ENCODE data around the gene TXN.
"Not testable (repeated sequence)": the region's sequence is repeated elsewhere in the genome, so short reads cannot be mapped to it uniquely, and the experiment has no call there.

TXN gene

DNA sequence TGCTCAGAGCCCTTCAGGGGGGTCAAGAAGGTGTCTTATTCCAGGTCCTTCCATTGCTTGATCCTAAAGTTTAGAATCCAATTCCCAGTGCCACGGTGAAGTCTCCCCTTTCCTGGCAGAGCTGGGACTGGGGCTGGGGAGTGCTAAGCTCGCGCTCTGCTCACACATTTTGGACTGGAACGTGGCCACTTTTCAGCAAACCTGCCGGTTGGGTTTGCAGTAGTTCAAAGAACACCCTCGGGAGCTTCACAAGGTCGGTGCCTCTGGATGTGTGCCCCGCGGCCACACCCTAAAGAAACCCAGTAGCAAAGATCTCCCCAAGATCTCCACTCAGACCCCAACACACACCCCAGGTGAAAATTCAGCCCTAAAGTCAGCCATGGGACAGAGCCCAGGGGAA, 48.3 kb downstream of the TXN start, which contains the start of gene C9orf152:
TSS of gene C9orf152 (minus strand) at position 129 of the 400 bp plus-strand sequence. CDS start 580 bp downstream, outside the sequence.
- no peak for DNase-seq (ENCODE audit: low read depth)

DNA sequence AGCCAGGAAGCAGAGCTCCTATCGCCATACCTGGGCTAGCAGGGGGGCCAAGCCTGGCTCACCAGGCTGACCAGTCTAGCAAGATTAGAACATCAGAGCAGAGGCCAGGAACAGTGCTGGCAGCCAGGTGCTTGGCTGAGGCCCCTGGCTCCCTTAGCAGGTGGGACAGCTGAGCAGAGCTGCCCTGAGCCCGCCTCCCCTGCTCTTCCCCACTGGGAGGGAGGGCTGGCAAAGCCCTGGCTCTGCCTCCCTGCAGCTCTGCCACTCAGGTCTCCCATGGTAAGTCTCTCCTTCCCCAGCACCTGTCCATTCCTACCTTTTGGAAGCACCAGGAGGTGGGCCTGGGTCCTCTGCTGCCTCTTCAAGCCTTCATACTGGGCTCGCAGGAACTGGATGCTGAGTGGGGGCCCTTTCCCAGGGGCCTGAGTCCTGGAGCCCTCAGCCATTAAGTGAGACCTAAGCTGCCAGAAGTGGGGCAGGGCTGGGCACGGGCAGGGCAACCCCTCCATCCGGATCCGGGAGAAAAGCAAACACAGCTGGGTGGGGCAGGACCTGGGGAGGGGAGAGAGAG, 49.2 kb downstream of the TXN start:
- DNase-seq (ENCODE audit: low read depth) = no peak

DNA sequence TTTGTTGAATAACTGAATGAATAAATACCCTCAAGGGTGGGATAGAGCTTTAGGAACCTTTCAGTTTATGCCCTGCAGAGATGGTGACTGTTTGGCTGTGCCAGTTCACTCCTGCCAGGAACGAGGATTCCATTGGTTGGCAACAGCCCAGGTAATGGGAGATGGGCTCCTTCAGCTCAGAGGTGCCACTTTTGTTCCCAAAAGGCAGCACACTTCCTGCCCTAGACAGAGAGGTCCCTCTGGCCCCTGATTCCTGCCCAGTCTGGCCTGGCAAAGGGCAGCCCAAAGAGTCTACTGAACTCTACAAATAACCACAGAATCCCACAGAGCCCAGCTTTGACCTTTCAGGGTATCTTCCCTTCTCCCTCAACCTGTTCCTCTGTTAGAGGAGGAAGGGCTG, 49.9 kb downstream of the TXN start:
- no peak for DNase-seq (ENCODE audit: low read depth)

DNA sequence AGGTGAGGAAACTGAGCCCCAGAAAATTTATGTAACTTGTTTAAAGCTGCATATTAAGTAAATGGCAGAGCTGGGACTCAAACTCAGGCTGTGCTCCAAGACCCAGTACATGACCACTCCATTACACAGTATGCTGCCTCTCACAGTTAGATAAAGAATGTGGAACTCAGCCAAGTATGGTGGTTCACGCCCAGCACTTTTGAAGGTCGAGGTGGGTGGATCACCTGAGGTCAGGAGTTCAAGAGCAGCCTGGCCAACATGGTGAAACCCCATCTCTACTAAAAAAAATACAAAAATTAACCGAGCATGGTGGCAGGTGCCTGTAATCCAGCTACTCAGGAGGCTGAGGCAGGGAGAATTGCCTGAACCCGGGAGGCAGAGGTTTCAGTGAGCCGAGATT, 50.7 kb downstream of the TXN start:
- not testable (repeated sequence) for DNase-seq (ENCODE audit: low read depth)

DNA sequence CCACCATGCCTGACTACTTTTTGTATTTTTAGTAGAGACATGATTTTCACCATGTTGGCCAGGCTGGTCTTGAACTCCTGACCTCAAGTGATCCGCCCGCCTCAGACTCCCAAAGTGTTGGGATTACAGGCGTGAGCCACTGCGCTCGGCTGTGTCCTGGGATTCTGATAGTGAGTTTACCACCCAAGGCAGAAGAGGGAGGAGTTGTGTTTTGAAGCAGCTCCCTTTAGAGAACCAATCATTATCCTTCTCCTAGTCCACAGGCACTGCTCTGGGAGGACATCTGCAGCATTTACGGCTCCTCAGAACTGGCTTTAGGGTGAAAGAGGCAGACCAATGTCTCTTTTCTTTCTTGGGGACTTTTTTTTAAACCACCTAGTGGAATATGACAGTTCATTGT, 54.1 kb downstream of the TXN start:
- DNase-seq (ENCODE audit: low read depth) = no peak

DNA sequence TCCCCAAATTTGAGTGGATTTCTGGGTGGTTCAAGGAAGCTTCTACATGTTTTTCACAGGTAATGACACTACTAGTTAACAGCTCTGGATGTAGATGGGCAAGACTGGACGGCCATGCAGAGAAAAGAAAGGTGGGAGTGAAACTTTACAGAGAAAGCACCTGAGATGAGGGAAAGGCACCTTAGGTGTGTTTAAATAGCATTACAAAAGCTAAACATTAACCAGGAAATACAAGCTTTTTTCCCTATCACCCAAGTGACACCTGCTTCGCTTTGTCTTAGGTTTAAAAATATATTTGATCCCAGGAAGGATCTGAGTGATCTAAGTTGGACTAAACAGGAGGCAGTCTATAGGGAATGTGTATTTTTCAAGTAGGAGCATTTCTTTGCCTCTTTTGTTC, 56.7 kb downstream of the TXN start:
- no peak for DNase-seq (ENCODE audit: low read depth)

DNA sequence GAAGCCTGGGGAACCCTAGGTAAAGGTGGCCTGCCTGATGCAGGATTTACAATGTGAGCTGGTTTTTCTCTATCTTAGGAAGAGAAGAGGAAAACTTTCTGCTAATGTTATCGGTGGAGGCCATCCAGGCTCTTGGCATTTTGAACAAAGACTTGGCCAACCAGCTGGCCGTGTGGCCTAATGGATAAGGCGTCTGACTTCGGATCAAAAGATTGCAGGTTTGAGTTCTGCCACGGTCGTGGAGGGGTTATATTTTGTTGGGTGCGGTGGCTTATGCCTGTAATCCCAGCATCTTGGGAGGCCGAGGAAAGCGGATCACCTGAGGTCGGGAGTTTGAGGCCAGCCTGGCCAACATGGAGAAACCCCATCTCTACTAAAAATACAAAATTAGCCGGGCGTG, 58.0 kb downstream of the TXN start:
- no peak for DNase-seq (ENCODE audit: low read depth)

DNA sequence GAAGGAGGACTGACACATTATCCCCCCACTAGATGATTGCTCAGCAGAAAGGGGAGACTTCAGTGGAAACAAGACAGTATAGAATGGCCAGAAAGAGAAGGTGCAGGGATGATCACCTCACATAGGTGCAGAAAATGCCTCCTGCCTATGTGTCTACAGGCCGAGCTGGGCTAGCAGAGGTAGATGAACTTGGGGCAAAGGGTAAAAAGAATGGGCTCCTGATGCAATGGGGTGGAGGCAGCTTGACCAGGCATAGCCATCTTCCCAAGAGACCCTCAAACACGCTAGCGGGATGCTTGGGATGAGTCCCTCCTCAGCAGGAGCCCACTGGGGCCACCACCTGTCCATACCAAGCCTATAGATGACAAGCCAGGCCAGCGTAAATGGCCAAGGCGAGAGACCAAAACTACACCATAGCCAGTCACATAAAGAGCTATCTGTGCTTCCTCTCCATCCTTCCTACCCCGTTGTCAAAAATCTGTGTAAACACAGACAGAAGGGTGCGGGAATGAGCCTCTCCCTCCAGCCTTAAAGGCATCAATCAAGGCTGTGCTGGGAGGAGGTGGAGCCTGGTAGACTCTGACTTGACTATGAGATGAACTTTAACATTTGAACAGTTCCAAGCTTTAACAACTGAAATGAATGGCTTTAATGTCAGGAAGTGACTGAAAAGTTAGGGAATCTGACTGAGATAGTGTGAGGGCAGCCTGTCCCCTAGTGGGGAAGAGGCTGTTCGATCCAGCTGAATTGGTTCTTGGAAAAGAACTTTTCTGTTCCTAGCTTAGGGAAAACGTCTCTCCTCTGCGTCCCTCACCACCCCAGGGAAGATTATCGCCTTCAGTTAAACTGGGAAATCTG, 58.7 kb downstream of the TXN start:
- DNase-seq (ENCODE audit: low read depth) = no peak

DNA sequence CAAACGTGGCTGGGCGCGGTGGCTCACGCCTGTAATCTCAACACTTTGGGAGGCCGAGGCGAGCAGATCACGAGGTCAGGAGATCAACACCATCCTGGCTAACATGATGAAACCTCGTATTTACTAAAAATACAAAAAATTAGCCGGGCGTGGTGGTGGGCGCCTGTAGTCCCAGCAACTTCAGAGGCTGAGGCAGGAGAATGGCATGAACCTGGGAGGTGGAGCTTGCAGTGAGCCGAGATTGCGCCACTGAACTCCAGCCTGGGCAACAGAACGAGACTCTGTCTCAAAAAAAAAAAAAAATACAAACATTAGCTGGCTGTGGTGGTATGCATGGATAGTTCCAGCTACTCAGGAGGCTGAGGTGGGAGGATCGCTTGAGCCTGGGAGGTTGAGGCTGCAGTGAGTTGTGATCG, 60.2 kb downstream of the TXN start:
- not testable (repeated sequence) for DNase-seq (ENCODE audit: low read depth)

Data from iris pigment epithelial cell (primary cell).